H9 (cell line): ENCODE measurements around the gene OXSR1. TPM values are rescaled to one million over a fixed set of nuclear protein-coding genes. Genes with fewer than 3 reads are reported as not detected.
A peak's percentile ranks its signal among the peaks of the same experiment; 100 is the strongest.

ENCODE experiments used
- DNase-seq: peaks from one replicate; pipeline ENCODE4 v3.0.0-alpha.2; 2017
- H2AFZ ChIP-seq: one replicate; pipeline ENCODE4 v1.6.1; 2013; ENCODE audit warnings: mild to moderate bottlenecking, low read length, control low read depth, moderate library complexity
- H2AK5ac ChIP-seq: 2 replicates; pipeline ENCODE4 v1.6.1; 2013; ENCODE audit warnings: low read length, control low read depth, mixed read lengths; ENCODE audit not compliant: insufficient read length
- H2BK120ac ChIP-seq: one replicate; pipeline ENCODE4 v1.6.1; 2013; ENCODE audit warnings: low read depth, mild to moderate bottlenecking, low read length, control low read depth, inconsistent platforms; ENCODE audit not compliant: poor library complexity, severe bottlenecking
- H2BK12ac ChIP-seq: 2 replicates; pipeline ENCODE4 v1.6.1; 2013; ENCODE audit warnings: low read length, control low read depth, mixed read lengths, low read depth; ENCODE audit not compliant: insufficient read length
- H2BK15ac ChIP-seq: 2 replicates; pipeline ENCODE4 v1.6.1; 2013; ENCODE audit warnings: low read depth, low read length, control low read depth
- H2BK20ac ChIP-seq: one replicate; pipeline ENCODE4 v1.6.1; 2013; ENCODE audit warnings: low read depth, mild to moderate bottlenecking, low read length, control low read depth, inconsistent platforms; ENCODE audit not compliant: poor library complexity, severe bottlenecking
- H2BK5ac ChIP-seq: 2 replicates; pipeline ENCODE4 v1.6.1; 2013; ENCODE audit warnings: low read length, control low read depth, mixed read lengths; ENCODE audit not compliant: insufficient read length
- H3K14ac ChIP-seq: 2 replicates; pipeline ENCODE4 v1.6.1; 2013; ENCODE audit warnings: low read length, control low read depth; ENCODE audit not compliant: insufficient read depth
- H3K18ac ChIP-seq: 2 replicates; pipeline ENCODE4 v1.6.1; 2013; ENCODE audit warnings: low read depth, mild to moderate bottlenecking, mixed read lengths, low read length, control low read depth; ENCODE audit not compliant: insufficient read length
- H3K23ac ChIP-seq: 2 replicates; pipeline ENCODE4 v1.6.1; 2013; ENCODE audit warnings: low read length, control low read depth, mixed read lengths, low read depth; ENCODE audit not compliant: insufficient read length
- H3K23me2 ChIP-seq: 2 replicates; pipeline ENCODE4 v1.6.1; 2013; ENCODE audit warnings: low read depth, mild to moderate bottlenecking, mixed read lengths, low read length, control low read depth; ENCODE audit not compliant: insufficient read length, poor library complexity, severe bottlenecking
- H3K27ac ChIP-seq: 2 replicates; pipeline ENCODE4 v1.5.1; 2013; ENCODE audit warnings: low read length, control low read depth, mixed read lengths, low read depth; ENCODE audit not compliant: insufficient read length
- H3K27me3 ChIP-seq: 2 replicates; pipeline ENCODE4 v1.6.1; 2013; ENCODE audit warnings: low read length, control low read depth, inconsistent platforms; ENCODE audit not compliant: insufficient read depth
- H3K4ac ChIP-seq: 2 replicates; pipeline ENCODE4 v1.6.1; 2013; ENCODE audit warnings: low read depth, mild to moderate bottlenecking, control low read depth, inconsistent platforms, low read length, moderate library complexity
- H3K4me1 ChIP-seq: 2 replicates; pipeline ENCODE4 v1.6.1; 2013; ENCODE audit warnings: low read length, control low read depth, inconsistent platforms; ENCODE audit not compliant: insufficient read depth
- H3K4me2 ChIP-seq: 2 replicates; pipeline ENCODE4 v1.6.1; 2013; ENCODE audit warnings: low read length, control low read depth, mixed read lengths; ENCODE audit not compliant: insufficient read length, insufficient read depth
- H3K56ac ChIP-seq: 2 replicates; pipeline ENCODE4 v1.6.1; 2013; ENCODE audit warnings: low read depth, mild to moderate bottlenecking, mixed read lengths, low read length, control low read depth; ENCODE audit not compliant: insufficient read length
- H3K79me1 ChIP-seq: 2 replicates; pipeline ENCODE4 v1.6.1; 2013; ENCODE audit warnings: low read depth, mild to moderate bottlenecking, moderate library complexity, low read length, control low read depth, inconsistent platforms; ENCODE audit not compliant: insufficient read depth, poor library complexity, severe bottlenecking
- H3K79me2 ChIP-seq: 2 replicates; pipeline ENCODE4 v1.6.1; 2013; ENCODE audit warnings: low read length, control low read depth, inconsistent platforms; ENCODE audit not compliant: insufficient read depth
- H3K9ac ChIP-seq: 2 replicates; pipeline ENCODE4 v1.6.1; 2013; ENCODE audit warnings: low read length, control low read depth, mixed read lengths; ENCODE audit not compliant: insufficient read length; ENCODE audit errors: extremely low read depth
- H3K9me3 ChIP-seq: one replicate; pipeline ENCODE4 v1.6.1; 2013; ENCODE audit warnings: low read depth, low read length, inconsistent platforms; ENCODE audit not compliant: control insufficient read depth
- H3T11ph ChIP-seq: one replicate; pipeline ENCODE4 v1.6.1; 2013; ENCODE audit warnings: mild to moderate bottlenecking, low read length, control low read depth, inconsistent platforms
- H4K20me1 ChIP-seq: one replicate; pipeline ENCODE4 v1.6.1; 2013; ENCODE audit not compliant: control insufficient read depth, insufficient read length, insufficient read depth
- H4K5ac ChIP-seq: 2 replicates; pipeline ENCODE4 v1.6.1; 2013; ENCODE audit warnings: low read depth, mild to moderate bottlenecking, mixed read lengths, low read length, control low read depth; ENCODE audit not compliant: insufficient read length
- H4K8ac ChIP-seq: replicated peaks from 2 replicates; pipeline ENCODE4 v1.6.1; 2013; ENCODE audit warnings: low read length, control low read depth, mixed read lengths, low read depth; ENCODE audit not compliant: insufficient read length
- H4K91ac ChIP-seq: 2 replicates; pipeline ENCODE4 v1.6.1; 2013; ENCODE audit warnings: low read depth, mild to moderate bottlenecking, moderate library complexity, mixed read lengths, low read length, control low read depth; ENCODE audit not compliant: insufficient read length
- H3K27ac Mint-ChIP-seq, 3 experiments: 2 replicates in 2 of 3; 3 replicates in 1 of 3; pipeline ENCODE4 v1.8.0; 2020 to 2021; ENCODE audit warnings: mixed read lengths in 3 of 3, mild to moderate bottlenecking in 1 of 3, moderate library complexity in 1 of 3
- H3K27me3 Mint-ChIP-seq: 2 replicates; pipeline ENCODE4 v1.8.0; 2021; ENCODE audit warnings: low read depth, mild to moderate bottlenecking, moderate library complexity, mixed read lengths
- H3K36me3 Mint-ChIP-seq, 3 experiments: 2 replicates in 2 of 3; 3 replicates in 1 of 3; pipeline ENCODE4 v1.8.0; 2020 to 2021; ENCODE audit warnings: low read depth in 3 of 3, mixed read lengths in 3 of 3; ENCODE audit not compliant: insufficient read depth in 1 of 3
- H3K4me1 Mint-ChIP-seq, 2 experiments: 2 replicates each; pipeline ENCODE4 v1.8.0; 2020; ENCODE audit warnings: mixed read lengths in 2 of 2
- H3K4me3 Mint-ChIP-seq, 2 experiments: 2 replicates in 1 of 2; 3 replicates in 1 of 2; pipeline ENCODE4 v1.8.0; 2020 to 2021; ENCODE audit warnings: mild to moderate bottlenecking in 2 of 2, mixed read lengths in 2 of 2, moderate library complexity in 1 of 2
- H3K9me3 Mint-ChIP-seq, 2 experiments: 2 replicates in 1 of 2; 3 replicates in 1 of 2; pipeline ENCODE4 v1.8.0; 2020; ENCODE audit warnings: mild to moderate bottlenecking in 2 of 2, mixed read lengths in 2 of 2, moderate library complexity in 1 of 2
- WGBS: extraction: QIAGEN DNeasy Blood & Tissue Kit; methylation state at CpG from one replicate; pipeline ENCODE4 v1.1.7; 2013; ENCODE audit warnings: missing lambda C conversion rate, low lambda C conversion rate, mixed read lengths; ENCODE audit not compliant: insufficient read length; ENCODE audit errors: extremely low coverage; 5-methylcytosine and 5-hydroxymethylcytosine counted together
- total RNA-seq: library from RNA; stranded (reverse); gene quantifications from 2 replicates; pipeline ENCODE4 v1.2.1, GENCODE V29; 2021
- TF ChIP-seq, protein P1 (sequence below): fragments of 200-600 bp; sonication (generic); conservative IDR thresholded peaks from 3 replicates; pipeline ENCODE4 v1.8.0; 2021; ENCODE audit warnings: antibody characterized with exemption, mild to moderate bottlenecking

OXSR1 gene
- total RNA-seq, 1 experiment from 2014 or later, result 54.1 TPM

DNA sequence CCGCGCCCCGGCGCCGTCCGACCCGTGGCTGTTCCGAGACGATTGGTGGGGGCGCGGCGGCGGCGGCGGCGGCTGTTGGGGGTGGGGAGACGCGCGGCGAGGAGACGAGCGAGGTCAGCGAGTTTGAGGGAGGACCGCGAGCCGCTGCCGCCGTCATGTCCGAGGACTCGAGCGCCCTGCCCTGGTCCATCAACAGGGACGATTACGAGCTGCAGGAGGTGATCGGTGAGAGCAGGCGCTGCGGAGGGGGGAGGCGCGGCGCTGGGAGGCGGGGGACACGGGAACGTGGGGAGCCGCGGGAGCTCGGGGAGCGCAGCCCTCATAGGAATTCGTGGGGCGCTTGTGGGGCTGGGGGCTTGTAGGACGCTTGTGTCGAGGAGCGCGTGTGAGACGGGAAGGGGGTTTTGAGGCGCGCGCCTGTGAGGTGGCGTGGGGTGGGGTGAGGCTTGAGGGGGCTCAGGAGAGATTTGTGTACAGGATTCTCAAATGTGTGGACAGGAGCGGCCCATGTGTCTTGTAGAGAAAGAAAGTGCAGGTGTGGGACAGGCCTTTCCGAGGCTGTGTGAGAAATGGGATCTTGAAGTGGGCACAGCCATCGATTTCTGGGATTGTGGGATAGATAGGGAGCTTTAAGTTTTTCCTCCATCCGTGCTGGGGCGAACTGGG is 518 bp downstream of the OXSR1 start:
- Histone ChIP-seq H3K4me2 (peak overlapping the region; percentile 69), H2AFZ (no peak overlapping the region)

More for the DNA sequence above, 518 bp downstream of the OXSR1 start:
- Histone ChIP-seq H3T11ph (no peak overlapping the region), H3K79me1 (no peaks in the 10 kb centered on the region), H3K9me3 (no peaks in the 10 kb centered on the region), H2AK5ac (no peak overlapping the region), H4K20me1 (no peaks in the 10 kb centered on the region), H4K91ac (no peak overlapping the region), H2BK20ac (no peak overlapping the region), H3K56ac (no peak overlapping the region), H3K23me2 (peaks cover 3% of the 10 kb centered on the region), H3K79me2 (peaks cover 17% of the 10 kb centered on the region; the same call in 1 of the 2 replicates), H2BK15ac (no peak overlapping the region), H3K27me3 (no peaks in the 10 kb centered on the region), H3K23ac (no peak overlapping the region), H4K5ac (no peak overlapping the region), H2BK120ac (no peak overlapping the region), H2BK12ac (no peak overlapping the region), H3K14ac (peak overlapping the region; percentile 74), H4K8ac (no peak overlapping the region), H3K18ac (peak overlapping the region; percentile 51), H3K4ac (no peak overlapping the region), H3K4me1 (no peaks in the 10 kb centered on the region), H3K9ac (peak overlapping the region; percentile 64), H2BK5ac (no peak overlapping the region), H3K27ac (no peak overlapping the region)
- peaks cover 16 to 24% of the 10 kb centered on the region in 2 experiments for H3K4me1 Mint-ChIP-seq
- 0 out of 2 replicates have a peak, but pooled peaks cover 3% of the 10 kb centered on the region for H3K27me3 Mint-ChIP-seq
- peaks cover 0 to 4% (median 0%) of the 10 kb centered on the region in 3 experiments; a peak in 1 of 7 replicates for H3K36me3 Mint-ChIP-seq
- H3K9me3 Mint-ChIP-seq, result no peaks in the 10 kb centered on the region
- DNase-seq, result no peak
- TF ChIP-seq, protein P1, sequence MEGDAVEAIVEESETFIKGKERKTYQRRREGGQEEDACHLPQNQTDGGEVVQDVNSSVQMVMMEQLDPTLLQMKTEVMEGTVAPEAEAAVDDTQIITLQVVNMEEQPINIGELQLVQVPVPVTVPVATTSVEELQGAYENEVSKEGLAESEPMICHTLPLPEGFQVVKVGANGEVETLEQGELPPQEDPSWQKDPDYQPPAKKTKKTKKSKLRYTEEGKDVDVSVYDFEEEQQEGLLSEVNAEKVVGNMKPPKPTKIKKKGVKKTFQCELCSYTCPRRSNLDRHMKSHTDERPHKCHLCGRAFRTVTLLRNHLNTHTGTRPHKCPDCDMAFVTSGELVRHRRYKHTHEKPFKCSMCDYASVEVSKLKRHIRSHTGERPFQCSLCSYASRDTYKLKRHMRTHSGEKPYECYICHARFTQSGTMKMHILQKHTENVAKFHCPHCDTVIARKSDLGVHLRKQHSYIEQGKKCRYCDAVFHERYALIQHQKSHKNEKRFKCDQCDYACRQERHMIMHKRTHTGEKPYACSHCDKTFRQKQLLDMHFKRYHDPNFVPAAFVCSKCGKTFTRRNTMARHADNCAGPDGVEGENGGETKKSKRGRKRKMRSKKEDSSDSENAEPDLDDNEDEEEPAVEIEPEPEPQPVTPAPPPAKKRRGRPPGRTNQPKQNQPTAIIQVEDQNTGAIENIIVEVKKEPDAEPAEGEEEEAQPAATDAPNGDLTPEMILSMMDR, result no peak
- H3K27ac Mint-ChIP-seq, result peak overlapping the region; percentile 79 to 94 (median 93); a peak in 5 of 7 replicates
- WGBS, result no CpG with 5 or more reads among the region's 62 CpGs
- peak overlapping the region; percentile 93 to 99 for H3K4me3 Mint-ChIP-seq
